Chondrocyte (in vitro differentiated cells): Measurements from ENCODE around the gene SLC22A24. TPM values are rescaled to one million over a fixed set of nuclear protein-coding genes. Genes with fewer than 3 reads are reported as not detected.
"Not testable (repeated sequence)": the region's sequence is repeated elsewhere in the genome, so short reads cannot be mapped to it uniquely, and the experiment has no call there.

Experiments
- DNase-seq: peaks from one replicate; pipeline ENCODE4 v3.0.0; 2021; ENCODE audit warnings: mixed read lengths, low spot score
- H3K27ac Mint-ChIP-seq: one replicate; pipeline ENCODE4 v1.8.0; 2021; ENCODE audit warnings: mild to moderate bottlenecking, moderate library complexity, mixed read lengths; ENCODE audit not compliant: unreplicated experiment
- H3K27me3 Mint-ChIP-seq: 2 replicates; pipeline ENCODE4 v1.8.0; 2021; ENCODE audit warnings: low read depth, mixed read lengths
- H3K36me3 Mint-ChIP-seq: 2 replicates; pipeline ENCODE4 v1.8.0; 2021; ENCODE audit warnings: low read depth, mixed read lengths
- H3K4me1 Mint-ChIP-seq: 2 replicates; pipeline ENCODE4 v1.8.0; 2021; ENCODE audit warnings: low read depth, mild to moderate bottlenecking, mixed read lengths
- H3K4me3 Mint-ChIP-seq: one replicate; pipeline ENCODE4 v1.8.0; 2021; ENCODE audit warnings: mild to moderate bottlenecking, moderate library complexity, mixed read lengths; ENCODE audit not compliant: unreplicated experiment
- H3K9me3 Mint-ChIP-seq: 2 replicates; pipeline ENCODE4 v1.8.0; 2021; ENCODE audit warnings: low read depth, mixed read lengths
- CTCF ChIP-seq: fragments of 200-600 bp; sonication (generic); IDR thresholded peaks from 2 replicates; pipeline ENCODE4 v1.5.0; 2021; ENCODE audit warnings: antibody characterized with exemption, mild to moderate bottlenecking, moderate library complexity
- total RNA-seq: library from RNA; stranded (reverse); gene quantifications from 3 replicates; pipeline ENCODE4 v1.2.1, GENCODE V29; 2021

The SLC22A24 gene
- total RNA-seq, 1 donor from 2014 or later, result not detected

GRCh38 chr11:63080682-63081081, 63.3 kb downstream of the SLC22A24 start:
- no peak for DNase-seq
- Mint-ChIP-seq H3K4me1 (no peaks in the 10 kb centered on the region), H3K27me3 (peaks cover 6% of the 10 kb centered on the region), H3K36me3 (no peaks in the 10 kb centered on the region), H3K9me3 (peaks cover 4% of the 10 kb centered on the region), H3K27ac (no peak overlapping the region), H3K4me3 (no peak overlapping the region)
- TF ChIP-seq CTCF, result no peak

- not testable (repeated sequence) for H3K4me1 Mint-ChIP-seq, H3K27ac Mint-ChIP-seq, H3K4me3 Mint-ChIP-seq, DNase-seq, H3K36me3 Mint-ChIP-seq
- Mint-ChIP-seq H3K27me3 (peaks cover 15% of the 10 kb centered on the region), H3K9me3 (peaks cover 19% of the 10 kb centered on the region)
Measured at GRCh38 chr11:63046203-63046602, 97.8 kb downstream of the SLC22A24 start.

- H3K27ac Mint-ChIP-seq, result no peak overlapping the region
Measured at GRCh38 chr11:63042596-63042995, 101.4 kb downstream of the SLC22A24 start.

GRCh38 chr11:63032457-63032856, 111.6 kb downstream of the SLC22A24 start:
- no peak for DNase-seq
- H3K9me3 Mint-ChIP-seq, result peaks cover 9% of the 10 kb centered on the region
- no peaks in the 10 kb centered on the region for H3K4me1 Mint-ChIP-seq
- peaks cover 2% of the 10 kb centered on the region for H3K36me3 Mint-ChIP-seq
- peaks cover 59% of the 10 kb centered on the region for H3K27me3 Mint-ChIP-seq
- no peak for TF ChIP-seq CTCF
- no peak overlapping the region for H3K4me3 Mint-ChIP-seq
- H3K27ac Mint-ChIP-seq, result no peak overlapping the region

More at GRCh38 chr11:63042596-63042995, 101.4 kb downstream of the SLC22A24 start:
- no peak for TF ChIP-seq CTCF
- Mint-ChIP-seq H3K4me1 (no peaks in the 10 kb centered on the region), H3K36me3 (peaks cover 2% of the 10 kb centered on the region), H3K27me3 (peaks cover 23% of the 10 kb centered on the region), H3K9me3 (peaks cover 14% of the 10 kb centered on the region), H3K4me3 (no peak overlapping the region)
- no peak for DNase-seq

Other genes starting within 250 kb of the SLC22A24 start
- gene CHRM1, start 222.9 kb downstream of the SLC22A24 start, total RNA-seq, result not detected in 3 replicates
- gene SLC22A6, start 159.3 kb downstream of the SLC22A24 start, total RNA-seq, result not detected in 3 replicates
- gene SLC22A8, start 128.4 kb downstream of the SLC22A24 start, total RNA-seq, result not detected in 3 replicates
- not detected in 3 replicates for gene SLC22A25, start 99.4 kb upstream of the SLC22A24 start, total RNA-seq
- gene SLC22A9, start 225.6 kb upstream of the SLC22A24 start, total RNA-seq, result not detected in 3 replicates